Anterior cingulate cortex (tissue), 58 donors: ENCODE measurements around the gene VASH1.

ENCODE experiments used
- DNase-seq, 58 donors: peaks; one replicate each; lab custom pipeline; 2025; lab: John Stamatoyannopoulos, UW

VASH1 gene

DNA sequence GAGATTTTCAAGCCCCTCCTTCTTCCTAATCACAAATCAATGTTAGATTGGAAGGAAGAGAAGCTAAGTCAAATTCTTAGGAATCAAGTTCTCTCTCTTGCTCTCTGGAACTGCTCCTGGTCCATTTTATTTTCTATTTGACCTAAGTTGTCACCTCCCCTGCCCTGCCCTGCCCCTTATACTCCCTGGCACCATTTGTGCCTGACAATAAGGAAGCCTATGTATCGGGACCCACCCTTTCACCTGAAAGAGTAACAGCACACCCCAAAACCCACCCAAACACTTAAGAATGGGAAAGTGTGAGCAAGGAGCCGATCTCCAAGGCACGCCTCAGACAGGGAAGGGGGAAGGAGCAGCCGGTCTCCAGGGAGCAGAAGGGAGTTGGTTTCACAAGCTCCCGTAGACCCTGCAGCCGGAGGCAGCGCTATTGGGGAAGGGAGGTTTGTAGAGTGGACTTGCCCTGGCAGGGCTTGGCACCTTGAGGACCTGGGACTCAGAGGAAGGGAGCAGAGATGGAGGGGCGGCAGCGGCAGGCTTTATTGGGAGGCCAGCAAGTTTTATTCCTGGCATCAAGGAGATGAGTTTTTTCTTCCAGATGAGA lies 66.5 kb downstream of the VASH1 start:
- peak in 4 of 58 donors; percentile 8 to 30 (median 26) for DNase-seq

DNA sequence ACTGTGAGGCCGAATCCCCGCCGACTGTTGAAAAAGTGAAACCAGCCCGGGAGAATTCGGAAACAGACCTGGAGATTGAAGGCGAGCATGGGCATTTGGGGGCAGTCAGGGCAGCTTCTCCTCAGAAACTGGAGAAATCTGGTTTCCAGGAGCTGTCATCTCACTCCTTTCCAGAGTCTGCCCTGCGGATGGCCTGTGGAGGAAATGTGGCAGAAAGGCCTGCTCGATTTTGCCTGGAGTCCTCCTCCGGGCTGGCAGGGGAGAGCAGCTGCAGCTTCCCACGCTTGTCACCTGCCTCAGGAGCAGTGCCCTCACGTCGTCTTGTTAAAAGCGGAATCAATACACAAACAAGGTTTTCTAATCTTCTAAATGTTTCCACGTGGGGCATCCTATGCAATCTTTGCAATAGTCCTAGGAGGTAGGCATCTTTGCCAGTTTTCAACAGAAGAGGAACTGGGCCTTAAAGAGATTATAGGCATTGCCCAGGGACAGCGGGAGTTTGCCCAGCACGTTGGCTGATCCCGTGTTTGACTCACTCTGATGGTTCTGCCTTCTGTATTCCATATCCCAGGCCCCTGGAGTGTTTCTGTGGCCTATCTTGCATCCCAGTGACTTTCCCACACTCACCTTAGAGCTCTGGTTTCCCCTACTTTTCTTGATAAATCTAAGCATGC lies 67.2 kb downstream of the VASH1 start:
- DNase-seq: peak in 6 of 58 donors; percentile 18 to 42 (median 26)

DNA sequence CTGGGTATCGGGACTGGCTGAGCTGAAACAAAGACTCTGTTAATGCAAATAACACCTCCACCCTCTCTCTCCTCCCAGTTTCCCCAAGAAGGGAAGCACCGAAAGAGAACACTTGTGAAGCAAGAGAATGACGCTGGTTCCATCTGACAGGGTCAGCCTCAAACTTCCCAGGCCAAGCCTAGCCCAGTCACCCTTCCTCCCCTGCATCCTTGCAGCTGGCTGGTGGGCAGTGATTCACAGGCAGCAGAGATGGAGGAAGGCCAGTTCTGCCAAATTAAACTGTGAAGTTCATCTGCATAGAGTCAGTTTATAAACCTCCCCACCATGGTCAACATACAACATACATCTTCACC lies 67.7 kb downstream of the VASH1 start:
- DNase-seq: peak in 9 of 58 donors; percentile 6 to 34 (median 16)

DNA sequence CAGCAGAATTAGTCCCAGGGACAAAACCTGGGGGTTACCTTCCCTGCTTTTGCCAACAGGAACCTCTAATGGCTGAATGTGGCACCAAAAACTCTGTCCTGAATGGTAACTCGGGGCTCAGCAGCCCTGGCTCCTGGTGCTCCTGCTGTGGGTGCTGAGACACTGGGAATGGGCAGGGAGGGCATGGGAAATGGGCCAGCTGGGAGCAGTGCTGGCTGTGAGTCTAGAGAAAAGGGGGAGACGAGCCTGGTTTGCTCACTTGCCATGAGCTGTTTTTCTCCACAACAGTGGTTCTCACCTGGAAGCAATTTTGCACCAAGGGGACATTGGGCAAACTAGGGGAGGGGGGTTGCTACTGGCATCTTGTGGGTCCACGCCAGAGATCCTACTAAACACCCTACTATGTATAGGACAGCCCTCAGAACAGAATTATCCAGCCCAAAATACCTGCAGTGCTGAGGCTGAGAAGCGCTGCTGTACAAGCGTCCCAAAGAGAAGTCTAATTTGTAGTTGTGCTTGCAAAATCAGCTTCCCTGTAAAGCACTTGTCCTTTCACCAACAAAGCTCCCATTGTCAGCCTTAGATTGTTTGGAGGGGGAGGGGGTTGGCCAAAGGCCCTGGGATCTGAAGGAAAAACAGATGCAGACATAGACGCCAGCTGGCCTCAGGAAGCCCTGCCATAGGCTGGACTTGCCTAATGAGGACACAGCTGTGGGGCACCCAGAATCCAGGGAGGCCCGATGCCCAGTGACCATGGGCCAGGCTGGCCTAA lies 68.6 kb downstream of the VASH1 start:
- peak in 55 of 58 donors; percentile 46 to 95 (median 84) for DNase-seq

DNA sequence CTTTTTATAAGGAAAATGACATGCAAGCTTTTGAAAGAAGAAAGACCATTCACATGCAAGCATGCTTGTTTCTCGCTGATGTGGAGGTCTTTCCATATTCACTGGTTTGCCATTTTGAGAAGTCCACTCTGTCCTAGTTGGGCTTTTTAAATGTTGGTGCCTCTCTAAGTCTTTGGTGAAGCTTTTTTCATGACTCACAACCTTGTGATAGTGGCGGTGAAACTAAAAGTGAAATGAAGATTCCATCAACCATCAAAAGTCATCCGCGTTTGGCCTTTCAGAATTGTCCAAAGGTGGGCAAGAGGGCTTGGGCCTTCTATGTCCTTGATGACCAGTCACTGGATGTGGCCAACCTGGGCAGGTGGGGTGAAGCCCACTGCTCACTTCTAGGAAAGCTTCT lies 69.3 kb downstream of the VASH1 start:
- no peak for DNase-seq

DNA sequence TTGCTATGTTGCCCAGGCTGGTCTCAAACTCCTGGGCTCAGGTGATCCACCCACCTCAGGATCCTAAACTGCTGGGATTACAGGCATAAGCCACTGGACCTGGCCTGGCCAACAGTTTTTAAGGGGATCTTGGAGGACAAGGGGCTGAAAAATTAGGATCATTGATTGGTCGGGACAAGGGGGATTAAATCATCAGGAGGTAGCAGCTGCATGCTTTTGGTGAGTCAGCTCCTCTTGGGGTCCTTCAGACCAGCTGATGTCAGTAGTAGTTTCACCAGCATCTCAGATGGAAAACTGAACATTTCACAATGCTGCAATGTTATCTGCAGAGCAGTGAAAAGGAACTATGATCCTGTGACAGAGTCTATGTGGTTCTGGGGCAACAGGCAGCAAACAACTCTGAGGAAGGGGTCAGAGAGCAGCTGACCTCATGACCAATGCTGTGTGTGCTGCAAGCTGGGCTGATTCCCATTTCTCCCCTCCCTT lies 71.3 kb downstream of the VASH1 start:
- peak in 2 of 58 donors; percentile 8 to 18 for DNase-seq
